GM18868 (cell line): ENCODE data around the gene AZU1.
"Not testable (repeated sequence)": the region's sequence is repeated elsewhere in the genome, so short reads cannot be mapped to it uniquely, and the experiment has no call there.

Experiments
- ATAC-seq: cut with Tn5 transposase; IDR thresholded peaks from one replicate; pipeline ENCODE4 v1.9.1; 2021; ENCODE audit warnings: mild to moderate bottlenecking, moderate library complexity; ENCODE audit not compliant: unreplicated experiment

AZU1 gene

GRCh38 chr19:852136-853013 is 24.7 kb downstream of the AZU1 start, which contains the start of gene ELANE:
Gene ELANE (plus strand): TSS chr19:852303. CDS start chr19:852329, 26 bp downstream.
- no peak for ATAC-seq

DNA sequence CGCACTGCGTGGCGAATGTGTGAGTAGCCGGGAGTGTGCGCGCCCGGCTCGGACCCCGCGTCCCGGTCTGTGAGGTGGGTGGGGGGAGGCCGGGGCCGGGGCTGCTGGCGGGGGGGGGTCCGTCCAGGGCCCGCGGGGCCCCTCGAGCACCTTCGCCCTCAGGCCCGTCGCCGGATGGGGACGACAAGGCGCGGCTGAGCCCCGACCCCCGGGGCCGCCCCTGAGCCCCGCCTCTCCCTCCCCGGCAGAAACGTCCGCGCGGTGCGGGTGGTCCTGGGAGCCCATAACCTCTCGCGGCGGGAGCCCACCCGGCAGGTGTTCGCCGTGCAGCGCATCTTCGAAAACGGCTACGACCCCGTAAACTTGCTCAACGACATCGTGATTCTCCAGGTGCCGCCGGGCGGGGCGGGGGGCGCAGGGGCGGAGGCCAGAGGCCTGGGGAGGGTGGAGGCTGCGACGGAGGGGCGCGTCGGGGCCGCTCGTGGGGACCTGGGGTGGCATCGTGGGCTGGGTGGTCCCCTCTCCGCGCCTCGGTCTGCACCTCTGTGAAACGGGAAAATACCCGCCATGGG is 25.5 kb downstream of the AZU1 start:
- ATAC-seq: no peak

- ATAC-seq: not testable (repeated sequence)
Measured at GRCh38 chr19:853614-854220, 26.1 kb downstream of the AZU1 start.

DNA sequence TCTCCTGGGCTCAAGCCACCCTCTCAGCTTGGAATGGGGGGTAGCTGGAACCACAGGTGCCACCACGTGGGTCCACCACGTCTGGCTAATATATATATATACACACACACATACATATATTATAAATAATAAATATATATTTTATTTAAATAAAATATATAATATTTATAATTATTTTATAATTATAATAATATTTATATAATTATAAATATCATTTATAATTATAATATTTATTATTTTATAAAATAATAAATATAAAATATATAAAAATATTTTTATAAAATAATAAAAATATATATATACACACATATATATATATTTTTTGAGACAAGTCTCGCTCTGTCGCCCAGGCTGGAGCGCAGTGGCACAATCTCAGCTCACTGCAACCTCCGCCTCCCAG is 26.9 kb downstream of the AZU1 start:
- no peak for ATAC-seq

DNA sequence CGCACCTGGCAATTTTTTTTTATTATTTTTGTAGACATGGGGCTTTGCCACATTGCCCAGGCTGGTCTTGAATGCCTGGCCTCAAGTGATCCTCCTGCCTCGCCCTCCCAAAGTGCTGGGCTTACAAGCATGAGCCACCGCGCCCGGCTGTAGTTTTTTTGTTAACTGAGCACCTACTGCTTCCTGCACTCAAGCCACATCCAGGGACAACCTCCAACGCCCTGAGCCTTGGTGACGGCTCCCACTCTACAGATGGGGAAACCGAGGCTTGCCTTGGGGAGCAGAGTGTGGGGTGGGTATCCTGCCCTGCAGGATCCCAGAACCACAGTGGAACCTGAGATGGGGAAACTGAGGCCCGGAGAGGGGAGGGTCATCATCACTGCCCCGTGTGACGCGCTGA is 27.5 kb downstream of the AZU1 start:
- ATAC-seq: no peak

DNA sequence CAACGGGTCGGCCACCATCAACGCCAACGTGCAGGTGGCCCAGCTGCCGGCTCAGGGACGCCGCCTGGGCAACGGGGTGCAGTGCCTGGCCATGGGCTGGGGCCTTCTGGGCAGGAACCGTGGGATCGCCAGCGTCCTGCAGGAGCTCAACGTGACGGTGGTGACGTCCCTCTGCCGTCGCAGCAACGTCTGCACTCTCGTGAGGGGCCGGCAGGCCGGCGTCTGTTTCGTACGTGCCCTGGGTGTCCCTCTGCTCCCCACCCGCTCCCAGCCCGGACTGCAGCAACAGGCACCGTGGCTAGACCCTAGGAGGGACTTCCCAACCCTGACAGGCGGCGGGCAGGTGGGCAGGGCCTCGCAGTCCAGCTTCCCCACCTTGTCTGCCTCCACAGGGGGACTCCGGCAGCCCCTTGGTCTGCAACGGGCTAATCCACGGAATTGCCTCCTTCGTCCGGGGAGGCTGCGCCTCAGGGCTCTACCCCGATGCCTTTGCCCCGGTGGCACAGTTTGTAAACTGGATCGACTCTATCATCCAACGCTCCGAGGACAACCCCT is 28.0 kb downstream of the AZU1 start:
- ATAC-seq: no peak

DNA sequence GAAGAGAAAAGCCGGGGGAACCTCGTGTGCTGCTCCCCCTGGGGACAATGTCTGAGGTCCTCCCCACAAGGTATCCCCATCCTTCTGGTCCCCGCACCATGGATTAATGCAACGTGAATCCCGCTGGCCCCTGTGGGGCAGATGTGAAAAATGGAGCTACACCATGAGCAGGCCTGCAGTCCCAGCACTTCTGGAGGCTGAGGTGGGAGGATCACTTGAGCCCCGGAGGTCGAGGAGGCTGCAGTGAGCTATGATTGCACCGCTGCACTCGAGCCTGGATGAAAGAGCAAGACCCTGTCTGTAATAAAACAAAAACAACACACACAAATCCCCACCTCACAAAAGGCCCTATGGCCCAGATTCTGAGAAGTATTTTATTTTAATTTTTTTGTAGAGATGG is 30.6 kb downstream of the AZU1 start:
- ATAC-seq: no peak

DNA sequence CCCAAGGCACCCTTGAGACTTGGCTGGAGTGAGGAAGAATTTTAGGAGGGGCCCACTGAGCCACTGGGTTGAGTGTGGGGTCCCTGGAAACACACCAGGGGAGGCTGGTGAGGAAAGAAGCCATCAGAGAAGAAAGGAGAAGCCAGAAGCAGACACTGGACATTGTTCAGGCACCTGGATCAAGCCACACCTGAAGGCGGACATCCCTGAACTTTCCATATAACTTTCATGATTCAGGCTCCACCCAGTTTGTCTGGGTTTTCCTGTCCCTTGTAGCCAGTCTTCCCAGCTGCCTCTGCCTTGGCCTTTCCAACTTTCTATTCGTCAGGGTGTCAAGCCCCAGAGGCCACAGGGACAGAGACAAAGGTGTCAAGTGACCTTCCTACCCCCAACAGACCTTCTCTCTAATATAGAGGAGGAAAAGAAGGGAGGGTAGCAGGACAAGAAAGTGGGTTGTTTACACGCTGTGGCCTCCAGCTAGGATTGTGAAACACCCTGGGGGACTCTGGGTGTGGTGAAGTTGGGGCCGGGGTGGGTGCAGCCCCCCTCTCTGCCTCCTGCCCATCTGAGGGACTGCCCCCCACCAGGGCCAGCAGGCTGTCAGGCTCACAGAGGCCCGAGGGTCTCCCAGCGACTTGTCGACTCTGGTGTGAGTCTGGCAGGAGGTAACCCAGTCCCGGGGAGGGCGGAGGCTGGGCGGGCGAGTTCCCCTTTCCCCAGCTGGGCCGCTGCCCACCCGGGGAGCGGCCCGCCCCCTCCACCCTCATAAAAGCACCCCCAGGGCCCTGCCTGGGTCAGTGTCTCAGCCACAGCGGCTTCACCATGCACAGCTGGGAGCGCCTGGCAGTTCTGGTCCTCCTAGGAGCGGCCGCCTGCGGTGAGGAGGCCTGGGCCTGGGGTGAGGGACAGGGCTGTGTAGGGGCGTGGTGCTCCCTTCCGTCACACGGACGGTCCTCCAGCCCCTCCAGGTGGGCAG is 31.5 kb downstream of the AZU1 start, which contains the start of gene CFD:
CFD (plus strand) TSS at position 797 of the 976 bp plus-strand sequence; CDS start at position 823, 26 bp downstream.
- ATAC-seq: no peak

DNA sequence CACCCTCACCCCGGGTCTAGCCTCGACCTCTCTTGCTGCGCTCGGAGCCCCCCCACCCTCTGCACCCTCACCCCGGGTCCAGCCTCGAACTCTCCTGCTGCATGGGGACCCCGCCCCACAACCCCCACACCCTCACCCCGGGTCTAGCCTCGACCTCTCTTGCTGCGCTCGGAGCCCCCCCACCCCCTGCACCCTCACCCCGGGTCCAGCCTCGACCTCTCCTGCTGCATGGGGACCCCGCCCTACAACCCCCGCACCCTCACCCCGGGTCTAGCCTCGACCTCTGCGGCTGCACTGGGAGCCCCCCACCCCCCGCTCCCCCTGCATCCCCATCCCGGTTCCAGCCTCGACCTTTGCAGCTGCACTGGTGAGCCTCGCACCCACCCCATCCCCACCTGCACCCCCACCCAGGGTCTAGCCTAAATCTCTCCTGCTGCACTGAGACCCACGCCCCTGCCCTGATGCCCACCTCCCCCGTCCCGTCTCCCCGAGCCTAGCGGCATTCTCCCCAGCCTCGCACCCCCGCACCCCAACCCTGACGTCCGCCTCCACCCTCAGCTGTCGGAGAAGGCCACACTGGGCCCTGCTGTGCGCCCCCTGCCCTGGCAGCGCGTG is 33.6 kb downstream of the AZU1 start:
- ATAC-seq: no peak

- no peak for ATAC-seq
Measured at GRCh38 chr19:861756-862580, 34.3 kb downstream of the AZU1 start.

- ATAC-seq: no peak
Measured at GRCh38 chr19:862581-863314, 35.1 kb downstream of the AZU1 start.

- no peak for ATAC-seq
Measured at GRCh38 chr19:863315-863620, 35.6 kb downstream of the AZU1 start.

- no peak for ATAC-seq
Measured at GRCh38 chr19:866769-867300, 39.2 kb downstream of the AZU1 start.

GRCh38 chr19:867301-867793 is 39.7 kb downstream of the AZU1 start:
- ATAC-seq: no peak

GRCh38 chr19:867855-868457 is 40.3 kb downstream of the AZU1 start:
- ATAC-seq: no peak

- ATAC-seq: no peak
Measured at GRCh38 chr19:868458-869244, 41.0 kb downstream of the AZU1 start.
